ENCODE results near the gene GPATCH4.
A peak's percentile ranks its signal among the peaks of the same experiment; 100 is the strongest.
"Not testable (repeated sequence)": the region's sequence is repeated elsewhere in the genome, so short reads cannot be mapped to it uniquely, and the experiment has no call there.

The GPATCH4 gene

GRCh38 chr1:156601122-156601830 is at the start of gene GPATCH4:
GPATCH4 (minus strand) TSS chr1:156601479.
- DNase-seq (ENCODE audit: low spot score) = peak; percentile 88

GRCh38 chr1:156648951-156649350 is 47.7 kb upstream of the GPATCH4 start:
- DNase-seq (ENCODE audit: low spot score) = no peak

GRCh38 chr1:156648496-156648895 is 47.2 kb upstream of the GPATCH4 start:
- no peak for DNase-seq (ENCODE audit: low spot score)

- no peak for DNase-seq (ENCODE audit: low spot score)
Observed at GRCh38 chr1:156647351-156647750, 46.1 kb upstream of the GPATCH4 start.

GRCh38 chr1:156646738-156647211 is 45.5 kb upstream of the GPATCH4 start:
- no peak for DNase-seq (ENCODE audit: low spot score)

- DNase-seq (ENCODE audit: low spot score) = no peak
Observed at GRCh38 chr1:156645666-156646065, 44.4 kb upstream of the GPATCH4 start.

GRCh38 chr1:156645056-156645455 is 43.8 kb upstream of the GPATCH4 start:
- no peak for DNase-seq (ENCODE audit: low spot score)

GRCh38 chr1:156644640-156645039 is 43.4 kb upstream of the GPATCH4 start:
- no peak for DNase-seq (ENCODE audit: low spot score)

GRCh38 chr1:156644146-156644545 is 42.9 kb upstream of the GPATCH4 start:
- DNase-seq (ENCODE audit: low spot score) = no peak

- DNase-seq (ENCODE audit: low spot score) = no peak
Observed at GRCh38 chr1:156643778-156644092, 42.5 kb upstream of the GPATCH4 start.

GRCh38 chr1:156643049-156643777 is 41.9 kb upstream of the GPATCH4 start:
- no peak for DNase-seq (ENCODE audit: low spot score)

- DNase-seq (ENCODE audit: low spot score) = no peak
Observed at GRCh38 chr1:156642265-156643048, 41.2 kb upstream of the GPATCH4 start.

GRCh38 chr1:156641761-156642264 is 40.5 kb upstream of the GPATCH4 start, which contains the start of gene BCAN:
BCAN (plus strand) TSS chr1:156642117; CDS start chr1:156646055, 3,938 bp downstream.
- DNase-seq (ENCODE audit: low spot score) = peak; percentile 88

- peak; percentile 89 for DNase-seq (ENCODE audit: low spot score)
Observed at GRCh38 chr1:156640842-156641706, 39.8 kb upstream of the GPATCH4 start.

- DNase-seq (ENCODE audit: low spot score) = no peak
Observed at GRCh38 chr1:156639601-156640101, 38.4 kb upstream of the GPATCH4 start.

GRCh38 chr1:156638189-156638985 is 37.1 kb upstream of the GPATCH4 start:
- peak; percentile 71 for DNase-seq (ENCODE audit: low spot score)

- DNase-seq (ENCODE audit: low spot score) = no peak
Observed at GRCh38 chr1:156632355-156632754, 31.1 kb upstream of the GPATCH4 start.

- not testable (repeated sequence) for DNase-seq (ENCODE audit: low spot score)
Observed at GRCh38 chr1:156631152-156631551, 29.9 kb upstream of the GPATCH4 start.

GRCh38 chr1:156629823-156630449 is 28.7 kb upstream of the GPATCH4 start:
- no peak for DNase-seq (ENCODE audit: low spot score)
